GM23338 (cell line): ENCODE data around the gene CTBP2. TPM values are rescaled to one million over a fixed set of nuclear protein-coding genes. Genes with fewer than 3 reads are reported as not detected.

Source experiments
- ATAC-seq: fragments of 200-7000 bp; cut with Tn5 transposase; 3 replicates; pipeline ENCODE4 v1.9.1; 2020
- DNase-seq: peaks from one replicate; pipeline ENCODE4 v3.0.0-alpha.2; 2015; ENCODE audit warnings: low spot score
- H2AFZ ChIP-seq: fragments of 200-600 bp; sonication (generic); 2 replicates; pipeline ENCODE4 v1.8.0; 2016; ENCODE audit warnings: antibody characterized with exemption, mild to moderate bottlenecking, moderate library complexity
- H3F3A ChIP-seq: fragments of 200-600 bp; sonication (generic); replicated peaks from 2 replicates; pipeline ENCODE4 v1.8.0; 2017; ENCODE audit warnings: antibody characterized with exemption, mixed run types, low read depth
- H3K27ac ChIP-seq: fragments of 200-600 bp; sonication (generic); 2 replicates; pipeline ENCODE4 v1.6.1; 2016; ENCODE audit warnings: low read depth
- H3K27me3 ChIP-seq: fragments of 200-600 bp; sonication (generic); 2 replicates; pipeline ENCODE4 v1.8.0; 2016; ENCODE audit warnings: mild to moderate bottlenecking, mixed run types, moderate library complexity; ENCODE audit not compliant: insufficient read depth
- H3K36me3 ChIP-seq: fragments of 200-600 bp; sonication (generic); 2 replicates; pipeline ENCODE4 v1.8.0; 2016; ENCODE audit warnings: mild to moderate bottlenecking; ENCODE audit not compliant: insufficient read depth
- H3K4me1 ChIP-seq: fragments of 200-600 bp; sonication (generic); 2 replicates; pipeline ENCODE4 v1.8.0; 2016; ENCODE audit warnings: mild to moderate bottlenecking, moderate library complexity; ENCODE audit not compliant: insufficient read depth
- H3K4me2 ChIP-seq: fragments of 200-600 bp; sonication (generic); 2 replicates; pipeline ENCODE4 v1.7.1; 2017; ENCODE audit warnings: mixed run types
- H3K4me3 ChIP-seq: fragments of 200-600 bp; sonication (generic); 2 replicates; pipeline ENCODE4 v1.6.1; 2016; ENCODE audit warnings: mixed run types
- H3K79me2 ChIP-seq: fragments of 200-600 bp; sonication (generic); replicated peaks from 2 replicates; pipeline ENCODE4 v1.8.0; 2017; ENCODE audit warnings: mild to moderate bottlenecking; ENCODE audit not compliant: insufficient read depth
- H3K9me2 ChIP-seq: fragments of 200-600 bp; sonication (generic); 2 replicates; pipeline ENCODE4 v1.8.0; 2017; ENCODE audit not compliant: insufficient read depth
- H4K20me1 ChIP-seq: fragments of 200-600 bp; sonication (generic); replicated peaks from 2 replicates; pipeline ENCODE4 v1.8.0; 2017; ENCODE audit warnings: mild to moderate bottlenecking; ENCODE audit not compliant: insufficient read depth
- H3K27ac Mint-ChIP-seq: 2 replicates; pipeline ENCODE4 v1.8.0; 2020; ENCODE audit warnings: inconsistent platforms, mild to moderate bottlenecking, moderate library complexity, mixed read lengths
- H3K27me3 Mint-ChIP-seq: 3 replicates; pipeline ENCODE4 v1.8.0; 2022; ENCODE audit warnings: low read depth, mild to moderate bottlenecking, moderate library complexity, mixed read lengths, inconsistent platforms; ENCODE audit not compliant: insufficient read depth, poor library complexity
- H3K36me3 Mint-ChIP-seq: 3 replicates; pipeline ENCODE4 v1.8.0; 2021; ENCODE audit warnings: low read depth, mild to moderate bottlenecking, inconsistent platforms, moderate library complexity, mixed read lengths
- H3K4me1 Mint-ChIP-seq: 3 replicates; pipeline ENCODE4 v1.8.0; 2020; ENCODE audit warnings: mild to moderate bottlenecking, inconsistent platforms, mixed read lengths
- H3K4me3 Mint-ChIP-seq: 3 replicates; pipeline ENCODE4 v1.8.0; 2021; ENCODE audit warnings: moderate library complexity, mild to moderate bottlenecking, inconsistent platforms, mixed read lengths
- H3K9me3 Mint-ChIP-seq: 3 replicates; pipeline ENCODE4 v1.8.0; 2020; ENCODE audit warnings: moderate library complexity, mild to moderate bottlenecking, inconsistent platforms, mixed read lengths
- CREB1 ChIP-seq: fragments of 250-450 bp; sonication (Bioruptor Pico); IDR thresholded peaks from 2 replicates; pipeline ENCODE4 v1.5.0; 2020; ENCODE audit warnings: low read depth, mild to moderate bottlenecking, moderate library complexity
- CTCF ChIP-seq, 2 experiments: fragments of 200-600 bp in 1 of 2; sonication (generic) in 1 of 2; conservative IDR thresholded peaks; 2 replicates each; pipeline versions ENCODE4 v1.5.1 to v1.6.1; 2016 to 2017; ENCODE audit warnings: antibody characterized with exemption in 2 of 2, low read depth in 2 of 2, mild to moderate bottlenecking in 2 of 2, moderate library complexity in 1 of 2
- ETS1 ChIP-seq: IDR thresholded peaks from 2 replicates; pipeline ENCODE4 v1.6.1; 2016; ENCODE audit warnings: antibody characterized with exemption
- EZH2 ChIP-seq: fragments of 200-600 bp; sonication (generic); IDR thresholded peaks from one replicate; pipeline ENCODE4 v1.8.0; 2017; ENCODE audit warnings: antibody characterized with exemption, mild to moderate bottlenecking, low read depth; ENCODE audit not compliant: unreplicated experiment
- EZH2phosphoT487 ChIP-seq: fragments of 200-600 bp; sonication (generic); IDR thresholded peaks from one replicate; pipeline ENCODE4 v1.8.1; 2018; ENCODE audit warnings: antibody characterized with exemption; ENCODE audit not compliant: unreplicated experiment
- JUNB ChIP-seq: IDR thresholded peaks from one replicate; pipeline ENCODE4 v1.6.1; 2016; ENCODE audit warnings: antibody characterized with exemption; ENCODE audit not compliant: unreplicated experiment
- NANOG ChIP-seq: IDR thresholded peaks from 2 replicates; pipeline ENCODE4 v1.6.1; 2016; ENCODE audit warnings: antibody characterized with exemption, borderline replicate concordance
- POLR2AphosphoS5 ChIP-seq: IDR thresholded peaks from 2 replicates; pipeline ENCODE4 v1.6.1; 2016; ENCODE audit warnings: antibody characterized with exemption, low read depth
- REST ChIP-seq: IDR thresholded peaks from one replicate; pipeline ENCODE4 v1.6.1; 2018; ENCODE audit warnings: antibody characterized with exemption; ENCODE audit not compliant: unreplicated experiment
- STAT1 ChIP-seq: IDR thresholded peaks from one replicate; pipeline ENCODE4 v1.6.1; 2016; ENCODE audit warnings: antibody characterized with exemption; ENCODE audit not compliant: unreplicated experiment
- ZNF114 ChIP-seq: fragments of 250-450 bp; sonication (Bioruptor Pico); IDR thresholded peaks from 2 replicates; pipeline ENCODE4 v1.5.0; 2020; ENCODE audit warnings: mild to moderate bottlenecking, moderate library complexity
- ZNF331 ChIP-seq: fragments of 250-450 bp; sonication (Bioruptor Pico); IDR thresholded peaks from 2 replicates; pipeline ENCODE4 v1.5.0; 2020; ENCODE audit warnings: low read depth, mild to moderate bottlenecking, moderate library complexity
- ZNF462 ChIP-seq: fragments of 250-450 bp; sonication (Bioruptor Pico); IDR thresholded peaks from 2 replicates; pipeline ENCODE4 v1.5.0; 2020; ENCODE audit warnings: mild to moderate bottlenecking, moderate library complexity
- polyA plus RNA-seq: library from polyadenylated mRNA; unstranded; fragments of >200 nt; fragmentation: Nextera tagmentation; extraction: Ambion mirVana; gene quantifications from 2 replicates; pipeline ENCODE4 v1.2.1, GENCODE V29; 2016
- total RNA-seq: library from RNA; depleted of rRNA; stranded (reverse); fragments of >200 nt; shearing (Covaris generic); gene quantifications from 2 replicates; pipeline ENCODE4 v1.2.3, GENCODE V29; 2014

The CTBP2 gene
- total and polyA plus RNA-seq, 2 experiments from 2014 or later = 133 to 265 TPM

GRCh38 chr10:125020871-125021270, 139.5 kb downstream of the CTBP2 start:
- Mint-ChIP-seq H3K4me3 (no peak overlapping the region), H3K27me3 (peaks cover 19% of the 10 kb centered on the region), H3K9me3 (peaks cover 21% of the 10 kb centered on the region), H3K4me1 (peaks cover 66% of the 10 kb centered on the region), H3K27ac (peak overlapping the region; percentile 24; the same call in 1 of the 2 replicates), H3K36me3 (peaks cover 87% of the 10 kb centered on the region)
- no peak for TF ChIP-seq ETS1
- no peak for TF ChIP-seq ZNF114 (CRISPR knock-in tag)
- no peak for TF ChIP-seq STAT1
- no peak for TF ChIP-seq JUNB
- no peak for TF ChIP-seq POLR2AphosphoS5
- no peak for TF ChIP-seq ZNF331 (CRISPR knock-in tag)
- TF ChIP-seq REST = no peak
- no peak for TF ChIP-seq CREB1 (CRISPR knock-in tag)
- TF ChIP-seq EZH2 = no peak
- TF ChIP-seq NANOG = no peak
- no peak for TF ChIP-seq ZNF462
- no peak for TF ChIP-seq EZH2phosphoT487
- TF ChIP-seq CTCF (conservative IDR thresholded peaks at IDR 0.05; ENCODE audit: low read depth in 2 of 2) = no peak
- peaks cover 70% of the 10 kb centered on the region for H4K20me1 ChIP-seq
- H3K4me1 ChIP-seq = peaks cover 28% of the 10 kb centered on the region; the same call in 1 of the 2 replicates
- H2AFZ ChIP-seq = no peak overlapping the region
- no peaks in the 10 kb centered on the region for H3K9me2 ChIP-seq
- peaks cover 100% of the 10 kb centered on the region for H3K79me2 ChIP-seq
- ATAC-seq (no peak), DNase-seq (no peak)
- H3F3A ChIP-seq = no peaks in the 10 kb centered on the region
- H3K4me3 ChIP-seq = no peak overlapping the region
- no peaks in the 10 kb centered on the region; the same call in none of the 2 replicates for H3K36me3 ChIP-seq
- H3K27ac ChIP-seq = no peak overlapping the region
- H3K4me2 ChIP-seq = no peak overlapping the region
- H3K27me3 ChIP-seq = no peaks in the 10 kb centered on the region
